ENCODE data around the gene TLE2.
"Not testable (repeated sequence)": the region's sequence is repeated elsewhere in the genome, so short reads cannot be mapped to it uniquely, and the experiment has no call there.

Gene TLE2

GRCh38 chr19:3055741-3056416, 26.8 kb upstream of the TLE2 start:
- DNase-seq, result no peak

- no peak for DNase-seq
These were observed 26.1 kb upstream of the TLE2 start for GRCh38 chr19:3054972-3055740.

- no peak for DNase-seq
These were observed 25.3 kb upstream of the TLE2 start for GRCh38 chr19:3054265-3054971.

- DNase-seq, result no peak
These were observed 24.7 kb upstream of the TLE2 start for GRCh38 chr19:3053780-3054179.

GRCh38 chr19:3053218-3053621, 24.1 kb upstream of the TLE2 start:
- no peak for DNase-seq

GRCh38 chr19:3050016-3050415, 20.9 kb upstream of the TLE2 start:
- DNase-seq, result not testable (repeated sequence)

- no peak for DNase-seq
These were observed 20.0 kb upstream of the TLE2 start for GRCh38 chr19:3049089-3049488.

GRCh38 chr19:3048190-3048533, 19.1 kb upstream of the TLE2 start:
- no peak for DNase-seq

GRCh38 chr19:3047496-3048189, 18.6 kb upstream of the TLE2 start:
- peak; percentile 63 to 72 for DNase-seq

GRCh38 chr19:3046698-3047495, 17.8 kb upstream of the TLE2 start:
- DNase-seq, result peak in 1 of 2 donors; percentile 48

- DNase-seq, result no peak
These were observed 17.0 kb upstream of the TLE2 start for GRCh38 chr19:3045885-3046697.

GRCh38 chr19:3045191-3045590, 16.1 kb upstream of the TLE2 start:
- no peak for DNase-seq

GRCh38 chr19:3042621-3043267, 13.7 kb upstream of the TLE2 start:
- no peak for DNase-seq

- no peak for DNase-seq
These were observed 12.9 kb upstream of the TLE2 start for GRCh38 chr19:3041761-3042620.

GRCh38 chr19:3041327-3041726, 12.2 kb upstream of the TLE2 start:
- DNase-seq, result no peak

GRCh38 chr19:3039641-3040077, 10.6 kb upstream of the TLE2 start:
- no peak for DNase-seq

GRCh38 chr19:3039125-3039524, 10.0 kb upstream of the TLE2 start:
- no peak for DNase-seq

GRCh38 chr19:3038214-3038613, 9.1 kb upstream of the TLE2 start:
- DNase-seq, result no peak

- not testable (repeated sequence) for DNase-seq
These were observed 8.0 kb upstream of the TLE2 start for GRCh38 chr19:3036977-3037544.

All from CD4-positive, alpha-beta T cell treated with Interferon alpha-2 for 1 hour (primary cell).